Fibroblast of peridontal ligament (primary cell): ENCODE measurements around the gene C15orf40.
"Not testable (repeated sequence)": the region's sequence is repeated elsewhere in the genome, so short reads cannot be mapped to it uniquely, and the experiment has no call there.

Experiments used
- DNase-seq: peaks from one replicate; pipeline ENCODE4 v3.0.0-alpha.2; 2010; ENCODE audit errors: extremely low read depth

The C15orf40 gene

GRCh38 chr15:82952158-82953081, 59.0 kb downstream of the C15orf40 start, which contains the start of gene HOMER2:
Gene HOMER2, minus strand, starts transcription at chr15:82952720. Its CDS starts 185 bp downstream, at chr15:82952535.
- DNase-seq = no peak

- DNase-seq = peak; percentile 38
These were observed 59.8 kb downstream of the C15orf40 start for GRCh38 chr15:82951472-82952157.

GRCh38 chr15:82950746-82951370, 60.6 kb downstream of the C15orf40 start:
- peak; percentile 22 for DNase-seq

GRCh38 chr15:82950295-82950694, 61.1 kb downstream of the C15orf40 start:
- no peak for DNase-seq

GRCh38 chr15:82946155-82946701, 65.2 kb downstream of the C15orf40 start:
- no peak for DNase-seq

- DNase-seq = no peak
These were observed 66.1 kb downstream of the C15orf40 start for GRCh38 chr15:82945326-82945725.

- peak; percentile 69 for DNase-seq
These were observed 66.6 kb downstream of the C15orf40 start for GRCh38 chr15:82944821-82945220.

- DNase-seq = no peak
These were observed 67.4 kb downstream of the C15orf40 start for GRCh38 chr15:82944056-82944455.

- no peak for DNase-seq
These were observed 68.3 kb downstream of the C15orf40 start for GRCh38 chr15:82943176-82943575.

GRCh38 chr15:82942691-82943090, 68.7 kb downstream of the C15orf40 start:
- DNase-seq = peak; percentile 13

- not testable (repeated sequence) for DNase-seq
These were observed 71.8 kb downstream of the C15orf40 start for GRCh38 chr15:82939678-82940077.
